ENCODE measurements around the gene MTFMT.

MTFMT gene

GRCh38 chr15:64979252-64979710 lies 50.2 kb downstream of the MTFMT start:
- H3K4me3 ChIP-seq (replicated peaks; ENCODE audit: low read depth, low read length) = no peak overlapping the region
- TF ChIP-seq CTCF (IDR thresholded peaks at IDR 0.05; ENCODE audit: insufficient read depth, low read length, poor library complexity, severe bottlenecking) = no peak
- no peak for DNase-seq (ENCODE audit: extremely low read depth, insufficient read length)
- H3K27me3 ChIP-seq (replicated peaks; ENCODE audit: control insufficient read depth, insufficient read depth, low read length) = no peaks in the 10 kb centered on the region
- peaks cover 5% of the 10 kb centered on the region for H3K36me3 ChIP-seq (ENCODE audit: control insufficient read depth, insufficient read depth, low read length)

- Histone ChIP-seq H3K4me3 (replicated peaks; ENCODE audit: low read depth, low read length) (no peak overlapping the region), H3K36me3 (ENCODE audit: control insufficient read depth, insufficient read depth, low read length) (peaks cover 9% of the 10 kb centered on the region), H3K27me3 (replicated peaks; ENCODE audit: control insufficient read depth, insufficient read depth, low read length) (no peaks in the 10 kb centered on the region)
- DNase-seq (ENCODE audit: extremely low read depth, insufficient read length) = no peak
- no peak for TF ChIP-seq CTCF (IDR thresholded peaks at IDR 0.05; ENCODE audit: insufficient read depth, low read length, poor library complexity, severe bottlenecking)
Measured at GRCh38 chr15:64975390-64975789, 54.0 kb downstream of the MTFMT start.

- H3K36me3 ChIP-seq (ENCODE audit: control insufficient read depth, insufficient read depth, low read length) = peaks cover 9% of the 10 kb centered on the region
- no peak for TF ChIP-seq CTCF (IDR thresholded peaks at IDR 0.05; ENCODE audit: insufficient read depth, low read length, poor library complexity, severe bottlenecking)
- no peak for DNase-seq (ENCODE audit: extremely low read depth, insufficient read length)
- H3K27me3 ChIP-seq (replicated peaks; ENCODE audit: control insufficient read depth, insufficient read depth, low read length) = no peaks in the 10 kb centered on the region
- no peak overlapping the region for H3K4me3 ChIP-seq (replicated peaks; ENCODE audit: low read depth, low read length)
Measured at GRCh38 chr15:64970698-64971097, 58.7 kb downstream of the MTFMT start.

- H3K4me3 ChIP-seq (replicated peaks; ENCODE audit: low read depth, low read length) = no peak overlapping the region
- no peaks in the 10 kb centered on the region for H3K27me3 ChIP-seq (replicated peaks; ENCODE audit: control insufficient read depth, insufficient read depth, low read length)
- no peak for TF ChIP-seq CTCF (IDR thresholded peaks at IDR 0.05; ENCODE audit: insufficient read depth, low read length, poor library complexity, severe bottlenecking)
- DNase-seq (ENCODE audit: extremely low read depth, insufficient read length) = no peak
- peaks cover 14% of the 10 kb centered on the region for H3K36me3 ChIP-seq (ENCODE audit: control insufficient read depth, insufficient read depth, low read length)
Measured at GRCh38 chr15:64969401-64969800, 60.0 kb downstream of the MTFMT start.

- no peak overlapping the region for H3K4me3 ChIP-seq (replicated peaks; ENCODE audit: low read depth, low read length)
- TF ChIP-seq CTCF (IDR thresholded peaks at IDR 0.05; ENCODE audit: insufficient read depth, low read length, poor library complexity, severe bottlenecking) = no peak
- no peak for DNase-seq (ENCODE audit: extremely low read depth, insufficient read length)
- H3K27me3 ChIP-seq (replicated peaks; ENCODE audit: control insufficient read depth, insufficient read depth, low read length) = no peaks in the 10 kb centered on the region
- H3K36me3 ChIP-seq (ENCODE audit: control insufficient read depth, insufficient read depth, low read length) = peaks cover 33% of the 10 kb centered on the region
Measured at GRCh38 chr15:64961013-64961412, 68.4 kb downstream of the MTFMT start.

GRCh38 chr15:64960153-64960552 lies 69.3 kb downstream of the MTFMT start:
- Histone ChIP-seq H3K27me3 (replicated peaks; ENCODE audit: control insufficient read depth, insufficient read depth, low read length) (no peaks in the 10 kb centered on the region), H3K36me3 (ENCODE audit: control insufficient read depth, insufficient read depth, low read length) (peaks cover 36% of the 10 kb centered on the region), H3K4me3 (replicated peaks; ENCODE audit: low read depth, low read length) (no peak overlapping the region)
- DNase-seq (ENCODE audit: extremely low read depth, insufficient read length) = no peak
- TF ChIP-seq CTCF (IDR thresholded peaks at IDR 0.05; ENCODE audit: insufficient read depth, low read length, poor library complexity, severe bottlenecking) = no peak
